ENCODE results near the gene ANKS1A.

- TF ChIP-seq EZH2 (IDR thresholded peaks at IDR 0.05; ENCODE audit: insufficient read depth, poor library complexity, severe bottlenecking) (no peak), EZH2phosphoT487 (IDR thresholded peaks at IDR 0.05; ENCODE audit: insufficient read depth, low read depth) (no peak)
Observed at GRCh38 chr6:34911822-34912221, 22.8 kb downstream of the ANKS1A start.
